Measurements from ENCODE around the gene ANXA11. TPM values are rescaled to one million over a fixed set of nuclear protein-coding genes. Genes with fewer than 3 reads are reported as not detected.

Gene ANXA11
- total and polyA plus RNA-seq, 9 of the 15 experiments (the other 6 are each of a cell fraction or from before 2014, with no cell fraction given), result 43.6 to 212 (median 109) TPM

DNA sequence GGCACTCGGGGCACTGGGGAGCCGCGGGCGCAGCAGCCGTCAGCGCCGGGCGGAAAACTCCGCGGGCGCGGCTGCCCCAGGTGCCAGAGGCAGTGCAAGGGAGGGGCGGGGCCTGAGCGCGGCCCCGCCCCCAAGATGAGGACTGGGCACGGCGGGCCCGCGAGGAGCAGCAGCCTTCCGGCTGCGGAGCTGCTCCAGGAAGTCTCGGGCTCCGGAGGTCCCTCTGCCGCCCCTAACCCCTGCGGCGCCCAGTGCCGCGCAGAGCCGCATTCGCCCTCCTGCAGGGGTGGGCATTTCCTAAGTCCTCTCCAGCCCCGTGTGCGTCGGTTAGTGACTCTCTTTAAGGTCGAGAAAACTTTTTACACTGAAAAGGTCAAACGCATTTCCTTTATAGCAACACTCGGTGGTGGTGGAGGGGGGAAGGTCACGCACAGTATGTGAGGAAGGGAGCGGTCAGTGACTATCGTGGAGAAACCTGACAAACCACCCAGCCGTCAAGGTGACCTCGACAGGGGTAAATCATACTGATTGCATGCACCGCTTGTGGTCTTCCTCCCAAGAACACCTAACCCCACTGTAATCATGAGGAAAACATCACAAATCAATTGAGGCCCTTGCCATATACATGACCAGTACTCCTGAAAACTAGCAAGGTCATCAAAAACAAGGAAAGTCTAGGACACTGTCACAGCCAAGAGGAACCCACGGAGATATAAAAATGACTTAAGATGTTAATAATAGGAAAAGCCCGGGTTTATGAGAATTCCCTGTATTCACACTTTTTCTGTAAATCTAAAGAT is at the start of gene ANXA11 (continued):
- TF ChIP-seq, protein P1, sequence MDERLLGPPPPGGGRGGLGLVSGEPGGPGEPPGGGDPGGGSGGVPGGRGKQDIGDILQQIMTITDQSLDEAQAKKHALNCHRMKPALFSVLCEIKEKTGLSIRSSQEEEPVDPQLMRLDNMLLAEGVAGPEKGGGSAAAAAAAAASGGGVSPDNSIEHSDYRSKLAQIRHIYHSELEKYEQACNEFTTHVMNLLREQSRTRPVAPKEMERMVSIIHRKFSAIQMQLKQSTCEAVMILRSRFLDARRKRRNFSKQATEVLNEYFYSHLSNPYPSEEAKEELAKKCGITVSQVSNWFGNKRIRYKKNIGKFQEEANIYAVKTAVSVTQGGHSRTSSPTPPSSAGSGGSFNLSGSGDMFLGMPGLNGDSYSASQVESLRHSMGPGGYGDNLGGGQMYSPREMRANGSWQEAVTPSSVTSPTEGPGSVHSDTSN (CRISPR knock-in tag; IDR thresholded peaks at IDR 0.05; ENCODE audit: low read depth), result no peak
- TF ChIP-seq, protein P1 (tag; conservative IDR thresholded peaks at IDR 0.05; ENCODE audit: low read depth), result no peak
- TF ChIP-seq ARHGAP35 (IDR thresholded peaks at IDR 0.05; ENCODE audit: partially characterized antibody) (no peak), SMAD1 (IDR thresholded peaks at IDR 0.05; ENCODE audit: low read depth, low read length, partially characterized antibody) (peak; percentile 31), ILF3 (IDR thresholded peaks at IDR 0.05; ENCODE audit: borderline replicate concordance) (no peak), ZNF165 (CRISPR knock-in tag; IDR thresholded peaks at IDR 0.05; ENCODE audit: borderline replicate concordance) (no peak), SOX6 (IDR thresholded peaks at IDR 0.05) (peak; percentile 64), POLR2A (conservative IDR thresholded peaks at IDR 0.05) (peak; percentile 96)
- TF ChIP-seq, protein P2, sequence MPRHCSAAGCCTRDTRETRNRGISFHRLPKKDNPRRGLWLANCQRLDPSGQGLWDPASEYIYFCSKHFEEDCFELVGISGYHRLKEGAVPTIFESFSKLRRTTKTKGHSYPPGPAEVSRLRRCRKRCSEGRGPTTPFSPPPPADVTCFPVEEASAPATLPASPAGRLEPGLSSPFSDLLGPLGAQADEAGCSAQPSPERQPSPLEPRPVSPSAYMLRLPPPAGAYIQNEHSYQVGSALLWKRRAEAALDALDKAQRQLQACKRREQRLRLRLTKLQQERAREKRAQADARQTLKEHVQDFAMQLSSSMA (CRISPR knock-in tag; IDR thresholded peaks at IDR 0.05), result no peak; the same call in 1 of the 2 replicates
- TF ChIP-seq, protein P3, sequence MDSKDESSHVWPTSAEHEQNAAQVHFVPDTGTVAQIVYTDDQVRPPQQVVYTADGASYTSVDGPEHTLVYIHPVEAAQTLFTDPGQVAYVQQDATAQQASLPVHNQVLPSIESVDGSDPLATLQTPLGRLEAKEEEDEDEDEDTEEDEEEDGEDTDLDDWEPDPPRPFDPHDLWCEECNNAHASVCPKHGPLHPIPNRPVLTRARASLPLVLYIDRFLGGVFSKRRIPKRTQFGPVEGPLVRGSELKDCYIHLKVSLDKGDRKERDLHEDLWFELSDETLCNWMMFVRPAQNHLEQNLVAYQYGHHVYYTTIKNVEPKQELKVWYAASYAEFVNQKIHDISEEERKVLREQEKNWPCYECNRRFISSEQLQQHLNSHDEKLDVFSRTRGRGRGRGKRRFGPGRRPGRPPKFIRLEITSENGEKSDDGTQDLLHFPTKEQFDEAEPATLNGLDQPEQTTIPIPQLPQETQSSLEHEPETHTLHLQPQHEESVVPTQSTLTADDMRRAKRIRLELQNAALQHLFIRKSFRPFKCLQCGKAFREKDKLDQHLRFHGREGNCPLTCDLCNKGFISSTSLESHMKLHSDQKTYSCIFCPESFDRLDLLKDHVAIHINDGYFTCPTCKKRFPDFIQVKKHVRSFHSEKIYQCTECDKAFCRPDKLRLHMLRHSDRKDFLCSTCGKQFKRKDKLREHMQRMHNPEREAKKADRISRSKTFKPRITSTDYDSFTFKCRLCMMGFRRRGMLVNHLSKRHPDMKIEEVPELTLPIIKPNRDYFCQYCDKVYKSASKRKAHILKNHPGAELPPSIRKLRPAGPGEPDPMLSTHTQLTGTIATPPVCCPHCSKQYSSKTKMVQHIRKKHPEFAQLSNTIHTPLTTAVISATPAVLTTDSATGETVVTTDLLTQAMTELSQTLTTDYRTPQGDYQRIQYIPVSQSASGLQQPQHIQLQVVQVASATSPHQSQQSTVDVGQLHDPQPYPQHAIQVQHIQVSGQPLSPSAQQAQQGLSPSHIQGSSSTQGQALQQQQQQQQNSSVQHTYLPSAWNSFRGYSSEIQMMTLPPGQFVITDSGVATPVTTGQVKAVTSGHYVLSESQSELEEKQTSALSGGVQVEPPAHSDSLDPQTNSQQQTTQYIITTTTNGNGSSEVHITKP (IDR thresholded peaks at IDR 0.05; ENCODE audit: partially characterized antibody), result peak; percentile 24
- TF ChIP-seq, protein P4, sequence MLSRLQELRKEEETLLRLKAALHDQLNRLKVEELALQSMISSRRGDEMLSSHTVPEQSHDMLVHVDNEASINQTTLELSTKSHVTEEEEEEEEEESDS (CRISPR knock-in tag; IDR thresholded peaks at IDR 0.05), result no peak
- TF ChIP-seq, protein P5, sequence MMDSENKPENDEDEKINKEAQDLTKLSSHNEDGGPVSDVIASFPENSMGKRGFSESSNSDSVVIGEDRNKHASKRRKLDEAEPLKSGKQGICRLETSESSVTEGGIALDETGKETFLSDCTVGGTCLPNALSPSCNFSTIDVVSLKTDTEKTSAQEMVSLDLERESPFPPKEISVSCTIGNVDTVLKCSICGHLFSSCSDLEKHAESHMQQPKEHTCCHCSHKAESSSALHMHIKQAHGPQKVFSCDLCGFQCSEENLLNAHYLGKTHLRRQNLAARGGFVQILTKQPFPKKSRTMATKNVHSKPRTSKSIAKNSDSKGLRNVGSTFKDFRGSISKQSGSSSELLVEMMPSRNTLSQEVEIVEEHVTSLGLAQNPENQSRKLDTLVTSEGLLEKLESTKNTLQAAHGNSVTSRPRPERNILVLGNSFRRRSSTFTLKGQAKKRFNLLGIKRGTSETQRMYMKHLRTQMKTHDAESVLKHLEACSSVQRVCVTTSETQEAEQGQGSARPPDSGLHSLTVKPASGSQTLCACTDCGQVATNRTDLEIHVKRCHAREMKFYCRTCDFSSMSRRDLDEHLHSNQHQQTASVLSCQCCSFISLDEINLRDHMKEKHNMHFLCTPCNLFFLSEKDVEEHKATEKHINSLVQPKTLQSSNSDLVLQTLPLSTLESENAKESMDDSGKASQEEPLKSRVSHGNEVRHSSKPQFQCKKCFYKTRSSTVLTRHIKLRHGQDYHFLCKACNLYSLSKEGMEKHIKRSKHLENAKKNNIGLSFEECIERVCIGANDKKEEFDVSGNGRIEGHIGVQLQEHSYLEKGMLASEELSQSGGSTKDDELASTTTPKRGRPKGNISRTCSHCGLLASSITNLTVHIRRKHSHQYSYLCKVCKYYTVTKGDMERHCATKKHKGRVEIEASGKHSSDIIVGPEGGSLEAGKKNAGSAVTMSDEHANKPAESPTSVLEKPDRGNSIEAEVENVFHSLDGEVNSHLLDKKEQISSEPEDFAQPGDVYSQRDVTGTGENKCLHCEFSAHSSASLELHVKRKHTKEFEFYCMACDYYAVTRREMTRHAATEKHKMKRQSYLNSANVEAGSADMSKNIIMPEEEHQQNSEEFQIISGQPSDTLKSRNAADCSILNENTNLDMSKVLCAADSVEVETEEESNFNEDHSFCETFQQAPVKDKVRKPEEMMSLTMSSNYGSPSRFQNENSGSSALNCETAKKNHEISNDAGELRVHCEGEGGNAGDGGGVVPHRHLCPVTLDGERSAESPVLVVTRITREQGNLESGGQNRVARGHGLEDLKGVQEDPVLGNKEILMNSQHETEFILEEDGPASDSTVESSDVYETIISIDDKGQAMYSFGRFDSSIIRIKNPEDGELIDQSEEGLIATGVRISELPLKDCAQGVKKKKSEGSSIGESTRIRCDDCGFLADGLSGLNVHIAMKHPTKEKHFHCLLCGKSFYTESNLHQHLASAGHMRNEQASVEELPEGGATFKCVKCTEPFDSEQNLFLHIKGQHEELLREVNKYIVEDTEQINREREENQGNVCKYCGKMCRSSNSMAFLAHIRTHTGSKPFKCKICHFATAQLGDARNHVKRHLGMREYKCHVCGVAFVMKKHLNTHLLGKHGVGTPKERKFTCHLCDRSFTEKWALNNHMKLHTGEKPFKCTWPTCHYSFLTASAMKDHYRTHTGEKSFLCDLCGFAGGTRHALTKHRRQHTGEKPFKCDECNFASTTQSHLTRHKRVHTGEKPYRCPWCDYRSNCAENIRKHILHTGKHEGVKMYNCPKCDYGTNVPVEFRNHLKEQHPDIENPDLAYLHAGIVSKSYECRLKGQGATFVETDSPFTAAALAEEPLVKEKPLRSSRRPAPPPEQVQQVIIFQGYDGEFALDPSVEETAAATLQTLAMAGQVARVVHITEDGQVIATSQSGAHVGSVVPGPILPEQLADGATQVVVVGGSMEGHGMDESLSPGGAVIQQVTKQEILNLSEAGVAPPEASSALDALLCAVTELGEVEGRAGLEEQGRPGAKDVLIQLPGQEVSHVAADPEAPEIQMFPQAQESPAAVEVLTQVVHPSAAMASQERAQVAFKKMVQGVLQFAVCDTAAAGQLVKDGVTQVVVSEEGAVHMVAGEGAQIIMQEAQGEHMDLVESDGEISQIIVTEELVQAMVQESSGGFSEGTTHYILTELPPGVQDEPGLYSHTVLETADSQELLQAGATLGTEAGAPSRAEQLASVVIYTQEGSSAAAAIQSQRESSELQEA (IDR thresholded peaks at IDR 0.05; ENCODE audit: low read depth), result no peak

Measured in K562 (cell line).